ENCODE results near the gene RASSF5.

The RASSF5 gene, protein sequence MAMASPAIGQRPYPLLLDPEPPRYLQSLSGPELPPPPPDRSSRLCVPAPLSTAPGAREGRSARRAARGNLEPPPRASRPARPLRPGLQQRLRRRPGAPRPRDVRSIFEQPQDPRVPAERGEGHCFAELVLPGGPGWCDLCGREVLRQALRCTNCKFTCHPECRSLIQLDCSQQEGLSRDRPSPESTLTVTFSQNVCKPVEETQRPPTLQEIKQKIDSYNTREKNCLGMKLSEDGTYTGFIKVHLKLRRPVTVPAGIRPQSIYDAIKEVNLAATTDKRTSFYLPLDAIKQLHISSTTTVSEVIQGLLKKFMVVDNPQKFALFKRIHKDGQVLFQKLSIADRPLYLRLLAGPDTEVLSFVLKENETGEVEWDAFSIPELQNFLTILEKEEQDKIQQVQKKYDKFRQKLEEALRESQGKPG

DNA sequence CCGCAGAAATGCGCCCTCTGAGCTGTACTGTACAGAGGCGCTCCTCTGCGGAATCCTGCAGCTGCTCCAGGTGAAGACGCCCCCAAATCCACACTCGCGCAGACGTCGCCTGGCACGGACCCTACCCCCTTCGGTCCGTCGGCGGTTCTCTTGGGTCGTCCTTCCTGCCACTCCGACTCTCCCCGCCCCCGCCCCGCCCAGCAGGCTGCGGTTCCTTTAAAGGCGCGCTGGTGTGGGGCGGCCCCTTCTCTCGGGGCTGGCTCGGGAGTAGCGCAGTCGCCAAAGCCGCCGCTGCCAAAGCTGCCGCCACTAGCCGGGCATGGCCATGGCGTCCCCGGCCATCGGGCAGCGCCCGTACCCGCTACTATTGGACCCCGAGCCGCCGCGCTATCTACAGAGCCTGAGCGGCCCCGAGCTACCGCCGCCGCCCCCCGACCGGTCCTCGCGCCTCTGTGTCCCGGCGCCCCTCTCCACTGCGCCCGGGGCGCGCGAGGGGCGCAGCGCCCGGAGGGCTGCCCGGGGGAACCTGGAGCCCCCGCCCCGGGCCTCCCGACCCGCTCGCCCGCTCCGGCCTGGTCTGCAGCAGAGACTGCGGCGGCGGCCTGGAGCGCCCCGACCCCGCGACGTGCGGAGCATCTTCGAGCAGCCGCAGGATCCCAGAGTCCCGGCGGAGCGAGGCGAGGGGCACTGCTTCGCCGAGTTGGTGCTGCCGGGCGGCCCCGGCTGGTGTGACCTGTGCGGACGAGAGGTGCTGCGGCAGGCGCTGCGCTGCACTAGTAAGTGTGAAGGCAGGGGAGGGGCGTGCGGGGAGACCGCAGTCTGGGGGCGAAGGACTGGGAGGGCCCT, at the start of gene RASSF5:
Gene RASSF5 (plus strand): TSS at position 248 of the 846 bp plus-strand sequence. CDS start 72 bp downstream, at position 320.
- no peak for DNase-seq

DNA sequence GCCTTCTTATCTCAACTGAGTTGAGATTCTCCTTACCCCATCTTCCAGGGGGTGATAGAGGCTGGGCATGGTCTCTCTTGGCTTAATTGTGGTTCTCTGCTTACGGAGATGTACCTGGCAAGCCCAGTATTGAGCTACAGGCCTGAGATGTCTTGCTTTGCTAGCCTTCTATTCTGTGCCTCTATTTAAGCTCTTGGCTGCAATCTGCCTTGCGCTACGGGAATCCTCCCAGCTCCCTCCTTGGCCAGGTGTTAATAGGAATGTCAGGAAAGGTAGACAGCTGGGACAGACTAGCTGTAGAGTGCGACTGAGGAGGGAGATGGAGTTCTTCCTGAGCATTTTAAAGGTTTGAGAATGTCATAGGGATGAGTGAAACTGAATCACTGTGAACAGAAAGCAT, 47.6 kb upstream of the RASSF5 start:
- DNase-seq = no peak

DNA sequence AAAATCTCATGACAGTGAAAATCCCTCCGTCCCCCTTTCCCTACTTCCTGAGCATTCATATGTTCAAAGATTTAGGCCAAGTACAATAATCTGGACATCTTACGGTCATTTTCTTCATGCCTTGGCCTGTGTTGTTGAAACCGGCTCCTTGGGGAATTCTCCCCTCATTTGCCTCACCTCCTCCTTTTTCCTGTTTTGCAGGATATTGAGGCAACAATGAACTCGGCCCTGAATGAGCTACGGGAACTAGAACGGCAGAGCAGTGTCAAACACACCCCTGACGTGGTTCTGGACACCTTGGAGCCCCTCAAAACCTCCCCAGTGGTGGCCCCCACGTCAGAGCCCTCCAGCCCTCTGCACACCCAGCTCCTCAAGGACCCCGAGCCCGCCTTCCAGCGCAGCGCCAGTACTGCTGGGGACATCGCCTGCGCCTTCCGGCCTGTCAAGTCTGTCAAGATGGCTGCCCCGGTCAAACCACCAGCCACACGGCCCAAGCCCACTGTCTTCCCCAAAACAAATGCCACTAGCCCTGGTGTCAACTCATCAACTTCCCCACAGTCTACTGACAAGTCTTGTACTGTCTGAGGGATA, 46.4 kb upstream of the RASSF5 start:
- no peak for DNase-seq

DNA sequence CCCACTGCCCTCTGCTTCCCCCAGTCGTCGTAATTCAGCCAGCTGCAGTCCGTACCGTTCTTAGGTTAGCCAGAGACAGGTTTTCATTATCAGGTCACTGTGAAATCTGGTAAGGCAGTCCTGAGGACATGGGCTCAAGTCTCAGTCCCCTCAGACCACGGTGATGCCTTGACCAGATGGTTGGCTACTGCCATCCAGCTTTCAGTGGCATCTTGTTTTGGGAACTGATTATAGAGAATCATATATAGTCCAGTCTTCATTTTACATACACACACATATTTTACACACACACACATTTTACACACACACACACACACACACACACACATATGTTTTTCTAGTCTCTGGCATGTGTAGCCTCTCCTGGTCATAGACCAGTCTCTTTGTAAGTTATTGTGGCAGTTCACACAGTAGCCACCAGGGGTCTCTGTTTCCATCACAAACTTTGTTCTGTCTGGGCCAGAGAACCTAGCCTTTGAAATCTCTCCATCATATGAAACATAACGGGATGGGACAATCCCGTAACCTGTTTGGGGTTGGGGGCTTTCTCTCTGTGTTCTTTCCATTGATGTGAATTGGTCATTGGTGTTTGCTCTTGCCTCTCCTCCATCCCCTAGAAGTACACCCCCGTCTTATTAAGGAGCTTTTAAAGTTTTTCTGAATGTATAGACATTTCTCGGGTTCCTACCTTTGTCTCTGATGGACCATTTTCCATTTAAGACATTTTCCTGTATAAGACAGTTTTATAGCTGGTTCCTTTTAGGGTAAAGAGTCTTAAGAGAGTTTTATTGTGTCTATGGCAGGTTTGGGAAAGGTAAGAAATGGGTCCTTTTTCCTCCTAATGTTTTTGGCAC, 45.5 kb upstream of the RASSF5 start:
- no peak for DNase-seq

DNA sequence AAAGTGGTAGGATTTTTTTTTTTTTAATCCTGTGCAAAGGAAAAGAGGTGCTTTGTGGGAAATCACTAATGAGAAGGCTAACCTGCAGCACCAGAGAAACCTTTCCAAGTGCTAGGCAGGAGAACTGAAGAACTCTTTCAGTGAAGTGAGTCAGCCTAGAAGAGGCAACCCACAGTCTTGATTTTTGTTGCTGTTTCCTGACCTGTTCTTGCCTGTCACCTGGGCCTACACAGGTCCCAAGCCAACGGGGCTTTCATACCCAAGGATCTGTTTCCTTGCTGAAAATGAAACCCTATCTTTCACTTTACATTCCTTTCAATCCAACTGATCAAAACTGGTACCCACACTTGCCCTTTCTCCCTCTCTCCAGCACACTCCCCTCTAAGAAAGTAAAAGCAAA, 44.2 kb upstream of the RASSF5 start:
- DNase-seq = no peak

DNA sequence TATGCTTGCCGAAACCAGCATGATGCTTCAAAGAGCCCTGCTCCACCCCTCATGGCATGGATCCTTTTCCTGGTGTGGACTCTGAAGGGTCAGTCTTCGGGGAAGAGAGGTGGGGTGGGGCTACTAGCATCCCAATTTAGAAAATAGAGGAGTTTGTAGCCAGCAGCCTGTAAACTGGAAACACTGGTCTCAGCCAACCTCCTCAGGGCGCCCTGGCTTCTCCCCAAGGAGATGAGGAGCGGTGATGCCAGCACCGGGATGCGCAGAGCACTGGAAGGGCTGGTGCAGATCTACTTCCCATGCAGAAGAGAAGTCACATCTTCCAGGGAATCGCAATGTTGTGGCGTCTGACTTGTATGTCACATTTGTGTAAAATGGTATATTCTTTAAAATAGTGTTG, 43.4 kb upstream of the RASSF5 start:
- no peak for DNase-seq

DNA sequence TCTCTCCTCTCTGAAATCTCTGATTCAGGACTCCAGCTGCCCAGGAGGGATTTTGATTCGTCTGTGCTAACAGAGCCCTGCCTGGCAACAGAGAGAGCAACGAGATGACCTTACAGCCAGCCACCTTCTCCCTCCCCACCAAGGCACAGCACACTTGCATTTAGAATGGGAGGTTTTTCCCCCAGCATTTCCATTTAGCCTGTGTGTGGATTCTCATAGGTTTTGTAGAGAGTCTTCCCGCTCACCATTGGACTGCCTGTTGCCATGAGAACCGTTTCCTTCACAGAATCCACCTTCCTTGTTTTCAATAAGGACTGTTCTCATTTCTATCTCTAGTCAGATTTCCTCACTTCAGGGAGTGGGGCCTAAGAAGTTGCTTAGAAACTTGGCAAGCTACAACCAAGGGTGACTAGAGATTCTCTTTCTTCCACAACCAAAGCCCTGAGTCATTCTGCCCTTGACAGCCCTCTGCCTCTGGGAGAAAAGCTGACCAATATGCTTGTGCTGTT, 42.8 kb upstream of the RASSF5 start:
- DNase-seq = no peak

DNA sequence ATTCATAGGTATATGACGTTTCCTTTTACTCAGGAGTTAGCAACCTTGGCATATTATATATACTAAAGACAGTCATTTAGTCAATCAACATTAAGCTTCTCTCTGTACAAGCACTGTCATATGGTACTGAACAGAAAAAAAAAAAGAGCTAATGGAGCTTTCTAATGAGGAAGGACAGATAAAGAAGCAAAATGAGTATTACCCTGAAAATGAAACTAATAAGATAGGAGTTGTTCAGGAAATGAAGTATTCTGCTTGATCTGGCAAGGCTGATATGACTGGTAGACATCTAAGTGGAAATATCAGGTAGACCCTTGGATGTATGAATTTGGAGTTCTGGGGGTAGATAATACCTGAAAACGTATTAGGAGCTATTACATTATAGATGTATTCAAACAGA, 41.4 kb upstream of the RASSF5 start:
- DNase-seq = no peak

DNA sequence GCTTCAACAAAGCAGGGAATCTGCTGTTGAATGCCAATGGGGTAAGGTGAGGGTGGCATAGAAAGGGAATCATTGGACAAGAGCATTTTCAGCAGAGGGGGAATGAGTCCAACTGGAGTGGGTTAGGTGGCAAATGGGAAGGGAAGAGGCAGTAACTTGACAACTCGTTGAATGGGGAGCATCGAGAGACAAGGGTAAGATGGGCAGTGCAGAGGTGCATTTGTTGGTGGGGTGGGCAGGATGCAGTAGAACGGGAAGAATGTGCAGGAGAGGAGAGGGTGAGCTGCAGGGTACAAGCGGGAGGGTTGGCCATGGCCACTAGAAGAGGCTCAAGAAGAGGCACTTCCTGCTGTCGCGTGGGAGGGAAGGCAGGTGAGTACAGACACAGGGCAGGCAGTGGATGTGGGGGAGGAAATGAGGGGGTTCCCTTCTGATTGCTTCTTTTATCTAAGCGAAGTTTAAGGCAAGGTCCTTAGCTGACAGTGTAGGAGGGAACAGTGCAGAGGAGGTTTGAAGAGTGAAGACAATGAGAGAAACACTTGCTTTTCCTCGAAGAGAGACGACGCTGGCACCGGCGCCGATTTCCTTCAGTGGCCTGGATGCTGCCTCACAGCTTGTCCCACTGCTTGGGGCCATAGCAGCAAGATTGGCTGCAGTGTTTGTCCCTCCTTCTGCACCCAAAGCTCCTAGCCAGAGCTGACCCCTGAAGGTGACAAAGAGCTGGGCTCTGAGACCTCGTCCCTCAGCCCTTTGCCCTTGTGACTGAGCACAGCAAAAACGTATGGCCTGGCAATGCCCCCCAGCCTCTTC, 40.3 kb upstream of the RASSF5 start:
- DNase-seq = no peak

DNA sequence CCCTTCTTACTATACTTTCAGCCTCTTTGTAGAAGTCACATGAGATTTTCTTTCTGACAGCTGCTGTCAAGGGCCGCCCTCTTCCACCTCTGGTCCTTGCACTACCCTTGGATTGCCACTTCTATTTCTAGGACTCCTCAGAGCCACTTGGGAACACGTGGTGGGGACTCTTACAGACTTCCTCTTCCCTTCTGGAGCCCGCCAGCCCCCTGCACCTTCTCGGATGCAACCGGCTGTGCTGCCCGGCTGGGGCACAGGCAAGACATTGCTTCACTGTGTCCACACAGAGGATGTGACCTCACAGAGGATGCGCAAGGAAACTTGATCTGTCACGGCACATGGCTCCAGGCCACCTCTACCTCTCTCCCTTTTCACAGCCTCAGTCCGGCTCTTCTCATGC, 39.4 kb upstream of the RASSF5 start:
- no peak for DNase-seq

DNA sequence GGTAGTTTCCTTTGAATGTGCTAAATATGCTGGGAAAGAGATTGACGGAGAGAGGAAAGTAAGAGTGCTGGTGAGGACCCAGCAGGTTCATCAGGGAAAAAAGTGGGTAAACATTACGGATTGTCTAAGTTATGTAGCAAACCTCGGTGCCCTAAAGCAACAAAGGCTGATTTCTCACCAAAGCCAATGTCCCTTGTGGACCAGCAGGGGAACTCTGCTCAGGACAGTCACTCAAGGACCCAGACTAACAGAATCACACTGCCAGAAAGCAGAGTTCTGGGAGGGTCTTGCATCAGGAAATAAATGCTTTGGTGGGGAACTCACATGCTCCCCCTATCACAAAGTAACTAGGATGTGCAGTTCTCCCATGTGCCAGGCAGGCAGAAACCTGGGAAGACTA, 38.8 kb upstream of the RASSF5 start:
- DNase-seq = no peak

DNA sequence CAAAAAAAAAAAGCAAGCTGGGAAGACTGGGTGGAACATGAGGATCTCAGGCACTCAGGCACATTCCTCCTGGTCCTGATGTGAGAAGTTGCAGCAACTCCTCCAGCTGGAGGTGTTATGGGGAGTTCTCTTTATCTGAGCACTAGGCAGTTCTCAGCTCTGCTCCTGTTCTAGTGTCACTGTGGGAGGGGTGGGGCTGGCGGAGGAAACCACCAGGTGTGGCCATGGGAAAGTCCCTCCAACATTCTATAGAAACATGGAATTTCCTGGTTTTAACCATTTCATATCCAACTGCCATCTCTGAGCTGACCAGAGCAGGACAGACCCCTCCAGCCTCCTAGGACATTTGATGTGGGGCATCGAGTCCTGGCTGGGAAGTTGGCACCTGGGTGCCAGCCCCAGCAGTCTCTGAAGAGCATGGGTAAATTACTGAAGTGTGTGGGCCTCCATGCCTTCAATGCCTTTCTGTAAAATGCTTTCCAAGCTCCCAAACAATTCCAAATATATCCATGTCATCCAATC, 37.9 kb upstream of the RASSF5 start:
- DNase-seq = no peak

DNA sequence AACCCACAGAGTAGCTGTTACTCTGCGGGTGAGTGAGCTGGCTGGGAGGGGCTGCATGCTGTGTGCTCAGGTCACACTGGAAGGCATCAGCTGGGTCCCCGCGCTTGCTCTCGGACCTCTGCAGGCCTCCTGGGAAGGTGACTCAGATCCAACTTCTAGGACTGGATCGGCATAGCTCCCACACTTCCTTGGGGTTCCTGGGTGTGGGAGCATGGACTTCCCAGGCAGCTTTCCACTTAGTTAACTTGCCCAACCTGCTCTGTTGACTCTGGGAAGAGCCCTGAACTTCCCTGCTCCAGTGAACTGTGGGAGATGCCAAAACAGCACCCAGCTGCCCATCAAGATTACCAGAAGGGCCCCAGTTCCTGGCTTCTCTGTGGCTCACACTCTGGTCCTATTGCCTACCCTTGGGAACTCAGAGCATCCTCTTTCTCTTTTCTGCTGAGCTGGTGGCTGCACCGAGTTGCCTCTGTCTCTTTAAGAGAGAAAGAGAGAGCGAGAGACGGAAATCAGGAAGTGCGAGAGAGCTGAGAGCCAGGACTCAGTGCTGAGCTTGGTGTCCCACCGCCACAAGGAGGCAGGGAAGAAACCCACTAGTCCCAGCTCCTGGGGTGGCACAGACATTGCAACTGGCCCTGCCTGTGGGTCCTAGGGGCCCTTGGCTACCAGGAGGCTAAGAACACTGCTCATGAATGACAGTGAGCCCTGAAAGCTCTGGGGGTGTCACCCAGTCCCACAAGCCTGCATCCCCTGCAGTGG, 37.2 kb upstream of the RASSF5 start, which contains the start of gene IKBKE:
Gene IKBKE (plus strand): TSS at position 544 of the 759 bp plus-strand sequence. CDS start 2,752 bp downstream, outside the sequence.
- DNase-seq = no peak

DNA sequence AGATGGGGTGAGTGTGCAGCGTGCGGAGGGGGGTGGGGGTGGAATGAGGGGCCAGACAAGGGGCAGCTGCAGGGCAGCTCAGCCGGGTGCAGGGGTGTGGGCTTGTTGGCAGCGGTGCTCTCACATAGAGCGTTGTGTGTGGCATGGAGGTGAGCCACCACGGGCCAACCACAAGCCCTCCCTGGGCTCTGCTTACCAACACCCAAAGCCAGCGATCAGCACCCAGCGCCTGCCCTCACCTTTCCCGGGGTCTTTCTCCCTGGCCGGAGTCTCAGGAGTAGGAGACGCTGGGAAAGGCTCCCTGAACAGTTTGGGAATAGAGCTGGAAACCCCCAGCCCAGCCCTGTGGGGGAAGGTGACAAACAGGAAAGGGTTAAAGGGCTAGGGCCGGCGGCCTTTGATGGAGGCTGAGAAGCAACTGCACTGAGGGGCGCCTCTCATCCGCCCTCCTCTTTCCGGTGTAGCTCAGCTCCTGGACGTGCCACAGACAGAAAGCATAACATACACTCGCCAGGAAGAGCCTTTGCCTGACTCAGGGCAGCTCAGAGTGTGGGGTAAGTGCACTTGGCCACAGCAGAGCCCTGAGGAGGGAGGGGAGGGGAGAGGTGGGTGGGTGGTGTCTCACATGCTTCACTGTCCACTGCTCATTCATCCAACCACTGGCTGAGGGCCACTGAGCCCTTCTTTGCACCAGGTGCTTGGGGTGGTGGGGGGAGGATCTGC, 36.5 kb upstream of the RASSF5 start:
- DNase-seq = no peak

DNA sequence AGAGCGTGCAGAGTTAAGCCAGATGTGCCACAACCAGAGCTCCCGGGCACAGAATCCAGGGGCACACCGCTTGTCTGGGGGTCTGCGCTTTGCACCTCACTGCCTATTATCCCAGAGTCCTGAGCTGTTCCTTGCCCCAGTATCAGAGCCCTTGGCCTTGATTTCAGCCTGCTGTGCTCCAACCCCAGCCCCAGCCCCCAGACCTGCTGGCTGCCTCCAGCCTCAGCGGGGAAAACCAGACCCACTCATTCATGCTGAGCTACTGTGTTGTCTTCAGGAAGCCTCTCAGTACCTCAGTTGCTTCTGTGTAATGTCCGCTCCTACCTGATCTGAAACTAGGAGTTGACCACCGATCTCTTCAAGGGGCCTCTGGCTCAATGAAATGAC, 35.9 kb upstream of the RASSF5 start:
- DNase-seq = no peak

DNA sequence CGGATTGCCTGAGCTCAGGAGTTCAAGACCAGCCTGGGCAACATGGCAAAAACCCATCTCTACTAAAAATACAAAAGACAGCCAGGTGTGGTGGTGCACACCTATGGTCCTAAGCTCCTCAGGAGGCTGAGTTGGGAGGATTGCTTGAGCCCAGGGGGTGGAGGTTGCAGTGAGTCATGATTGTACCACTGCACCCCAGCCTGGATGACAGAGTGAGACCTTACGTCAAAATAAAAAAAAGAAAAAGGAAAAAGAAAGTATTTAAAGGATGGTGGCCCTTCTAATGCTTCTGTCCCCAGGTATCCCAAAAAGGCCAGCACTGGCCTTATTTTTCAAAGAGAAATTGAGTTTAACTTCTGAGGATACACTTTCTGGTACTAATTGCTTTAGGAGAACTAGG, 35.3 kb upstream of the RASSF5 start:
- no peak for DNase-seq

DNA sequence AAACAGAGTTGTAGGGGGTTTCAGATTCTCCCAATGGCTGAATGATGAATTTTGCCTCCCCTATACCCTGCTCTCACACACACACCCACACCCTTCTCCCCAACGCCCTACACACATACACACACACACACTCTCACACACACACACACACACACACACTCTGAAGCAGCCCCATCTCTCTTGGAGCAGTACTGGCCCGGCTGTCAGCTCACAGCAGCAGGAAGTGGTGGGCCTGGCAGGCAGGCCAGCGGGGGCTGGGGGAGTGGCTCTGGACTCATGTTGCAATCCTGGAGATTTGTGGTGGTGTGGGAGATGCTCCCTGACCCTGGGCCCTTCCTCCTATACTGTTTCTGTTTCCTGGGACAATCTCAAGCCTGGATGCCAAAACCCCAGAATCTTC, 34.9 kb upstream of the RASSF5 start:
- no peak for DNase-seq

DNA sequence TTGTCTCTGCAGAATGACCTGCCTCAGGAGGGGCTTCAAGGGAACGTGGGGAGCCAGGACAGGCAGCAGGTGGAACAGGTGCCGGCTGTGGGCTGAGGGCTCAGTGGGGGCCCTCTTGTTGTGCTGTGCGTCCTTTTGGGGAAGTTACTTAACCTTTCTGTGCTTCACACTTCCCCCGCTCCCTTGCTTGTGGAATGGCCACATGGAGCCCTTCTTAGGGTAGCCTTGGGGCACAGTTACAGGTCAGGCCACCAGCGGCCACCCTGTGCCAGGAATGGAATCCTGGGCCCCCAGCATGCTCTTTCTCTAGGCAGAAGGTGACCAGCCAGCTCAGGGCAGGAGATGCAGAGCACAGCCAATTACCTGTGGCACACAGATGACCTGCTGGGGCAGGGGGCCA, 34.4 kb upstream of the RASSF5 start:
- no peak for DNase-seq

DNA sequence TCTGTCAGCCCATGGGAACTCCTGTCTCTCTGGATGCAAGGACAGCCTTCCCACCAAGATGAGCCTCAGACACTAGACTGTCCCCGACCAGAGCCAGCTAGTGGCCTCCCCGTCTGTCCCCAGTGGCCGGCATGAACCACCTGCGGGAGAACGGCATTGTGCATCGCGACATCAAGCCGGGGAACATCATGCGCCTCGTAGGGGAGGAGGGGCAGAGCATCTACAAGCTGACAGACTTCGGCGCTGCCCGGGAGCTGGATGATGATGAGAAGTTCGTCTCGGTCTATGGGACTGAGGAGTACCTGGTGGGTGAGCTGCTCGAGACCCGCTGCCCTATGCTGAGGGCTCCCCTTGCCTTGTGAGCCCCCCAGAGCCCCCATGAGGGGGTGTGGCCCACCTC, 31.3 kb upstream of the RASSF5 start:
- no peak for DNase-seq

DNA sequence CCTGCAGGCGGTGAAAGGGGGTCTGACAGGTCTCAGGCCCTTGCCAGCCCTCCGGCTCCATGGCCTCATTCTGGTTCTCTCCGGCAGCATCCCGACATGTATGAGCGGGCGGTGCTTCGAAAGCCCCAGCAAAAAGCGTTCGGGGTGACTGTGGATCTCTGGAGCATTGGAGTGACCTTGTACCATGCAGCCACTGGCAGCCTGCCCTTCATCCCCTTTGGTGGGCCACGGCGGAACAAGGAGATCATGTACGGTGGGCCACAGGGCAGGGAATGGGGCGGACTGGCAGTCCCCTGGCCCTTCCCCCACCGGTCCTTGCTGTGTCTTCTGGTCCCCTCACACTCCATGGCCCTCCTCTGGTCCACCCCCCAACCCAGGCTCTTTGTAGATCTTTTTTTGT, 30.7 kb upstream of the RASSF5 start:
- no peak for DNase-seq
